Activated CD8-positive, alpha-beta memory T cell treated with anti-CD3 and anti-CD28 coated beads for 36 hours (primary cell): Measurements from ENCODE around the gene RETN. TPM values are rescaled to one million over a fixed set of nuclear protein-coding genes. Genes with fewer than 3 reads are reported as not detected.

Experiments used
- CTCF ChIA-PET: fragments of 350-600 bp; sonication (Branson Sonifier 250); formaldehyde crosslinking; loops from one replicate; lab custom pipeline; 2021; ENCODE audit warnings: antibody characterized with exemption; lab: Charles Lee
- POLR2A ChIA-PET: fragments of 350-600 bp; sonication (Branson Sonifier 250); formaldehyde crosslinking; loops from one replicate; lab custom pipeline; 2021; ENCODE audit warnings: antibody characterized with exemption; lab: Charles Lee
- total RNA-seq, 2 experiments: library from RNA; stranded (reverse); gene quantifications; one replicate each; pipeline ENCODE4 v1.2.3, GENCODE V29; 2021

Gene RETN, protein sequence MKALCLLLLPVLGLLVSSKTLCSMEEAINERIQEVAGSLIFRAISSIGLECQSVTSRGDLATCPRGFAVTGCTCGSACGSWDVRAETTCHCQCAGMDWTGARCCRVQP
- not detected for total RNA-seq

DNA sequence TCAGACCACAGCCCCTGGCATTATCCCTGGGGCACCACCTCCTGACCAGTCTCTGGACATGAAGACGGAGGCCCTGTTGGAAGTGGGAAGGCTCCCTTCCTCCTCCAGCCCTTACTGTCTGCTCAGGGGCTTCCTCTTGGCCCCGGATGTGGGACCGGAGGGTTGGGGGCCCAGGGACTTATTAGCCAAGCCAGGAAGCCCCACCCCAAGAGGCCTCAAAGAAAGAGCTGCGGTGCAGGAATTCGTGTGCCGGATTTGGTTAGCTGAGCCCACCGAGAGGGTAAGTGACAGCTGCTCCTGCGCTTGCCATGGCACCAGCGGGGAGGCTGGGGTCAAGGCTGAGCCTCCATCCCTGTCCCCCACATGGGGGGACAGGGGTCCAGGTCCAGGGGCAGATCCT, at the start of gene RETN:
TSS of gene RETN (plus strand) at position 208 of the 400 bp plus-strand sequence. CDS start 278 bp downstream, outside the sequence.
- ChIA-PET POLR2A (no interaction called here), CTCF (interaction anchor here (0.5 to 1.9 kb wide), 3 partner anchors 9 to 111 kb away, joined by 3 to 6 read pairs (median 5); partner anchors contain the start of gene TRAPPC5)

DNA sequence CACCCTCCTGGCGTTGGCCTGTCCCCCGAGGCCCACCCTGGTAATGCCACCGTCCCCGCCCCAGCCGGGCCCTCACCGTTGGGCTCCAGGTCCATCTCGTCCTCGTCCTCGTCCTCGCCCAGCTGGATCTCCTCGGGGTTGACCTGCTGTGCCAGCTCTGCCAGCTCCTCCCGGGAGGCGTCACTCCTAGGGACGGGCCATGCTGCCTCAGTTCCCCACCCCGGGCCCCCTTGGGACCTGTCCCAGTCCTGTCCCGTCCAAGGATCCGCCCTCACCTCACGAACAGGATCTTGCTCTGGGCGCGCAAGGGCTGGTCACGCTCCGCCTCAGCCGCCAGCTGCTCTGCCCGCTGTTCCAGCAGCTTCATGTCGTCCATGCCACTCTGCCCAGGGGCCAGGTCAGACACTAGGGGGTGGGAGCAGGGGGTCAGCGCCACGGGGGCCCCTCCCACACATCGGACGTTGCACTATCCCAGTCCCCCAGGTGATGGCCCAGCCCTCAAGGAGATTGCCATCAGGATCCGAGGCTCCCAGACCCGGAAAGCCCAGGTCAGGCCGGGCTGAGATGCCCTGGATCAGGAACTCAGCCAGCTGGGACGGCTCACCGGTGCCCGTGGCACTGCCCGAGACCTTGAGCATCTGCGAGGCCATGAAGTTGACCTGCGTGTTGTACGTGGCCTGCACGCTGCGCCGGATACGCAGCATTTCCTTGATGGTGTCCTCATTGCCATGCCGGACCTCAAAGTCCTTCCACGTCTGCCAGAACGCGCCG, 49.0 kb upstream of the RETN start:
- CTCF ChIA-PET = interaction anchor here (1.4 kb wide), 1 partner anchor 10 kb away, joined by 3 read pairs; the partner anchor contains the start of genes PET100 and XAB2
- POLR2A ChIA-PET = no interaction called here

DNA sequence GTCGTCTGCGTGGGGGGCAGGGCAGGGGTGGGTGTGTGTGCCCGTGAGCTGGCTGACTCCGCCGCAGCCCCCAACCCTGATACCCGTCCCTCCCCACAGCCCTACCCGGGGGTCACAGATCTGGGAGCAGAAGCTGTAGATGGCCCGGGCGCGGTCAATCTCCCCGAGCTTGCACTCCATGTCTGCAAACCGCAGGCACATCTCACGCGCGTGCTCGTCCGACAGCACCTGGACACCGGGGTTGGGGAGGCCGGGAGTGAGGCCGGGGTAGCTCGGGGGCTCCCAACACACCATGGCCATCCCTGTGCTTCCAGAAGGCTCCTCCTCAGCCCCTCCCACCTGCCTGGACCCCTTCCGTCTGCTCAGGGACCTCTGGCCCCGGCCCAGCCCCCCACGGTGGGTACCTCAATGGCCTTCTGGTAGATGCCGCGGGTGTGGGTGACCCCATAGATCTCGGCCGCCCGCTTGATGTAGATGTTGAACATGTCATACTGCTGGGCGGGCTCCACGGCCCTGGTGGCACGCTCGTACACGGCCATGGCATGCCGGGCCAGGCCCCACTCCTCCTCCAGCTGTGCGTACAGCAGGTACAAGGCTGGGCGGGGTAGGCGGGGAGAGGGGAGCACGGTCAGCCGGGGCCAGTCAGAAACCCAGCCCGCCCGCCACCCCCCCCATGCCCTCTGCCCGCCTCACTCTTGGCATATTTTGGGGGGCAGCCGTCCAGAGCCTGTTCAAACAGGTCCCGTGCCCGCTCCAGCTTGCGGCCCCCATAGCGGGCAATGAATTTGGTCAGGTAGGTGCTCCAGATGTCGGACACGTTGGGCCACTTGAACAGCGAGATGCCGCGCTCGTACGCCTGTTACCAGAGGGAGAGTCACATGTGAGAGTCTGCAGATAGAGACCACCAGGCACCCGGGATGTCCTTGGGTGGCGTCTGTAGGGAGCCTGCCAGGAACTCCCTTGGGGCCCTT, 48.1 kb upstream of the RETN start:
- POLR2A ChIA-PET = no interaction called here
- CTCF ChIA-PET = interaction anchor here (1.4 kb wide), 1 partner anchor 9 kb away, joined by 3 read pairs; the partner anchor contains the start of genes PET100 and XAB2

DNA sequence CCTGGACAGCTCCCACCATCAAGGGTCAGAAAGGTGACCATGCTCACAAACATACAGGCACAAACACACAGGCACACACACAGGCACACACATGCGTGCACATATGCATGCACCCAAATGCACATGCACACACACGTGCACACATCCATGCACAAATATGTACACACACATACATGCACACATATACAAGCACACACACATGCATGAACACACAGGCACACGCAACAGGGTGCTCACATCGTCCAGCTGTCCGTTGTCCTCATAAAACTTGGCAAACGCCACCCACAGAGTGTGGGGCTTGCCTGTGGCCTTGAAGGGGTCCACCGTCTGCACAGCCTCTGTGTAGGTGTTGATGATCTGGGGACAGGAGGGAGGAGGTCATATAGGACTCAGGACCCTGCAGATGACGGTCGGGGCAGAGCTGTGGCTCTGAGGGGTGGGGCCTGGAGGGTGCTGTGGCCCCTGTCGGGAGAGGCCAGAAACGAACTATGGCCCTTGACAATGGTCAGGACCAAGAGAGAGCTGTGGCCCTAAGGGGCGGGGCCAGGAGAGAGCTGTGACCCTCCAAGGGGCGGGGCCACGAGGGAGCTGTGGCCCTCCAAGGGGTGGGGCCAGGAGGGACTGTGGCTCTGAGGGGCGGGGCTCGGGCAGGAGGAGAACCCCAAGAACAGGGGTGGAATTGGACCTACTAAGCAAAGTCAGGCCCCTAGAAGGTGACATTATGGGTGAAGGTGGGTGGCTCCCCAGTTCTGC, 45.7 kb upstream of the RETN start:
- ChIA-PET CTCF (no interaction called here), POLR2A (no interaction called here)

DNA sequence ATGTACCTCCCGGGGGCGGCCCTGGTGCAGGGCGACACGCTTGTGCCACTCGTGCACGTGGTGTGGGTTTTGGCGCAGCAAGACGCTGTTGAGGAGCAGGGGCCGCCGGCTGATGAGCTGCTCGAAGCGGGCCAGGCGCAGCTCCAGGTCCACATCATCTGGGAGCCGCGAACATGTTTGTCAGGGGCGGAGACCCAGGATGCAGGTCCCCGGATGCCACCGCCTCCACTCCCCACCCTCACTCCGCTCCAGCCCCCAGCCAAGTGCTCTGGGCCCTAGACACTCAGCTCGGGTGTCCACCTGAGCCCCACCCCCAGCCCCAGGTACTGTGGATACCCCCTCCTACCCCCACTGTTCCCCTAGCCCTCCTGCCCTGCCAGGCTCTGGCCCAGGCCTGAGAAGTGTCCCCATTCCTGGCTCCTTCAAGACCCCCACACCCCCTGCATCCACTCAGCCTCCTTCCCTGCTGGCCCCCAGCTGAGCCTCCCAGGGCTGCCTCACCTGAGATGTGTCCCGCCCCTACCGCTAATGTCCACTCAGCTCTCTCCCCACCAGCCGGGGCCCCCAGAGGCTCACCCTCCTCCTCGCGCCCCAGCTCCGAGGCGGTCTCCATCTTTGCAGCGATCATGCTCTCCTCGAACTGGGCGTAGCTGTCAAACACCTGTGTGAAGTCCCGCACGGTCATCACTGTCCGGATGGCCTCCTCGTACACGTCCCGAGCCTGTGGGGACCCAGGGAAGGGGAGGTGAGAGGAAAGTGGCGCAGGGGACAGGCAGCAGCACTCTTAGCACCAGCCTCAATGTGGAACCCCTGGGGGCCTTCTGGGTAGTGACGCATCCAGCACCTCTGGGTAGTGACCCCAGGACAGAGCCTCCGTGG, 44.9 kb upstream of the RETN start:
- ChIA-PET POLR2A (no interaction called here), CTCF (interaction anchor here (1.1 kb wide), 1 partner anchor 176 kb away, joined by 3 read pairs; no protein-coding TSS in a partner anchor)

DNA sequence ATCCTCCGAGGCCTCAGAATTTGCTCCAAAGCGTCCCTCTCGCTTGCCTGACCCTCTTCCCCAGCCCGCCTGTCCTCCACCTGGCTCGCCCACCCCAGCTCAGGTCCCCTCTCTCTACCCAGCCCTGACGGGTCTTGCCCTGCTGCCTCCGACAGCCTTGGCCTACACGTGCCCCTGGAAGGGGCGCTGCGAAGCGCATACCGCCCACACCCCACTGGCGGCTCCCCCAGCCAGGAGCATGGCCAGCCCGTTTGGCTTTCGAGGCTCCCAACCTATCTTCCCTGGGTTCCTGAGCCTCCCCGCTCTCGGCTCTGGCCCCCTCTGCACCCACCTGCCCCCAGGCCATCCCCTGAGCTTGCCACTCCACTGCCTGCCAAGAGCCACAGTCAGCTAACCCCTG, 44.0 kb upstream of the RETN start:
- CTCF ChIA-PET = interaction anchor here (1.1 kb wide), 1 partner anchor 175 kb away, joined by 3 read pairs; no protein-coding TSS in a partner anchor
- POLR2A ChIA-PET = interaction anchor here (0.6 kb wide), 1 partner anchor 310 kb away, joined by 10 read pairs; no protein-coding TSS in a partner anchor

DNA sequence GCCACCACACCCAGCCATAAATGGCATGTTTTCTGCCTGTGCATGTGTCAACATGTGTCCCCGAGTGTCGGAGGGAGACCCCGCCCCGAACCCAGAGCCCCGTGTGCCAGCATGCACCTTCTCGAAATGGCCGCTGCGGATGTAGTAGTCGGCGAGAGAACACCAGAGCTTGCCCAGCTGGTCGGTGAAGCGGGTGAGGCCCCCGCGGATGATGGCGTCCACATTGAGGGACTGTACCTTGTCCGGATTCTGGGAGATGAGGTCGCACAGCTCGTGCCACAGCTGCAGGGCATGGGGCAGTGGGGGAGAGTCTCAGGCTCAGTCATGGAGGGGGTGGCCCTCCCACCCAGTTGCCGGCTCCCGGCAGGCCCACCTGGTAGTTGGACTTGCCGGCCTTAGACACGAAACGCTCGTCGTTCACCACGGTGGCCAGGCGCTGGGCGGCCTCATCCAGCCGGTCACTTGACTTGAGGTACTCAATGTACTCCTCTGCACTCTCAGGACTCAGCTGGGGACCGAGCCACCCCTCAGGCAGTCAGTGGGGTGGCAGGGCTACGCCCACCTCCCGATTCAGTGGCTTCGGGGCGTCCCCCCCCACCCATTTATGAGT, 43.0 kb upstream of the RETN start:
- CTCF ChIA-PET = interaction anchor here (1.2 kb wide), 1 partner anchor 232 kb away, joined by 3 read pairs; no protein-coding TSS in a partner anchor
- POLR2A ChIA-PET = no interaction called here

DNA sequence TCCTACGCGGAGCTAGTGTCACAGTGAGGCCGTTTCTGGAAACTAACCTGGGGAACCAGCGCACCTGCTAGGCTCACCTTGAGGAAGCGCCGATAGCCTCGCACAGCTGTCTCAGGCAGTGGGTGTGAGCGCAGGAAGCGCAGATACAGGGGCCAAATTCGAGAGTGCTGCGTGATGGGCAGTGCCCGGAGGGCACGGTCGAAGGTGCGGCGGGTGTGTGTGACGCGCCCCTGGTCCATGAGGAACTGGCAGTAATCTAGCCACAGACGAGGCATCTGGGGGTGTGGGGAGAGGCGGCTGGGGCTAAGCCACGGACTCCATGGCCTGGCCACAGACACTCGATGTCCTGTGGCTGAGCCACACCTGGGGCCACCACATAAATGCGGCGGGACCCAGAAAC, 41.7 kb upstream of the RETN start:
- ChIA-PET CTCF (interaction anchor here (0.6 kb wide), 2 partner anchors 255 to 633 kb away, joined by 3 read pairs; no protein-coding TSS in a partner anchor), POLR2A (no interaction called here)

DNA sequence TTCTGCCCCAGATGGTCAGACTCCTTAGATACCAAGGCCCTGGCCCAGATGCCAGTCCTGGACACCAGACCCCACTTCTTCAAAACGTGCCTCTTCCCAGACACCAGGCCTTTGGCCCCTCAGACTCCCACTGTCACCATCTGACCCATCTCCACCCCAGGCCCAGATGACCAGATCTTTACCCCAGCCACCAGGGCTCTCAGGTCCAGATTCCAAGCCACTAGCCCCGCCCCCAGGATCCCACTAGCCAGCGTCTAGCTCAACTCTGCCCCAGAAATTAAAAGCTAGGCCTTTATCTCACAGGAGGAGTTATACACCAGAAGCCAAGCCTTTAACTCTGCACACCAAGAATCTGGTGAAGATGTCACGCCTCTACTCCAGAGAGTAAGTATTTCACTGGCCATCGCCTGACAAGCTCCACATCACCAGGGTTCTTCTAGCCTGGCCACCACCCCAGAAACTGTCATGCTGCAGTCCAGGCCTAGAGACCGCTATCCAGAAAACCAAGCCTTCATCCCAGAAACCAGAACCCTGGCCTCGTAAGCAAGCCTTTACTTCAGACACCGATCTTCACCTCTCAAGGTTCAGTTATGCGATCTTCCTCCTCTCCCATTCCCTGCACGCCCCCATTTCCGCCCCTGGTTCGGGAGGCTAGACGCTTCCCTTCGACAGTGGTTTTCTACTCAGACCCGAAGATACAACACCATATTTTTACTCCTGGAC, 40.1 kb upstream of the RETN start:
- CTCF ChIA-PET = interaction anchor here (0.6 to 1.4 kb wide), 3 partner anchors 52 to 236 kb away, joined by 3 to 7 read pairs (median 6); partner anchors contain the start of gene TRAPPC5
- POLR2A ChIA-PET = interaction anchor here (1.0 kb wide), 2 partner anchors 123 to 235 kb away, joined by 4 to 5 read pairs; no protein-coding TSS in a partner anchor

DNA sequence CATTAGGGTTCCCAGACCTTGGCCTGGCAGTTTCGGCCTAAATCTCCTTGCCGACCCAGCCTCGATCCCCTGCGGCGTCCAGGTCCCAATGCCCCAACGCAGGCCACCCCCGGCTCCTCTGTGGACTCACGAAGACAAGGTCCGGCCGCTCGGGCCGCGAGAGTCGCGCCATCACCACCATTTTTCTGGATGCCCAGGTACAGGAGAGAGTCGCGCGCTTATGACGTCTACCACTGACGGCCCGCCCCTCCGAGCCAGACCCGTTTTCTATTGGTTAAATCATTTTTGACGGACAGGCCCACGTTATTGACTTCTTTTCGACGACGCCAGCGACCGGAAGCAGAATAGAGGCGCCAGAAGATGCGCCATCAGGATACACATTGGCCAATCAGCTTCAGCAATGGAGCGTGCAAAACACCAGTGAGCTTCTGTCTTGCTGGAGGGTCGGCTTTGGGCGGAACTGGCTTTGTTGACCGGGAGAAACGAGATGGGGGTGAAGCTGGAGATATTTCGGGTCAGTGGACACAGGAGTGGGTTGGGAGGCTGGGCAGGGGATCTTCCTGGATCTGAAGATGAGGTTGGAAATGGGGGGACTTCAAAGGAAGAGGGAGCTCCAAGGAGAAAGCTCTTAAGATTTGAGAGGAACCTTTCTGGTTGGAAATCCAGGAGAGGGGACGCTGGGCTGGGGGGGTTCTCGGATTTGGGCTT, 39.3 kb upstream of the RETN start, which contains the start of the genes PET100 and XAB2:
TSS of gene PET100 (plus strand) at position 447 of the 708 bp plus-strand sequence. CDS start at position 488, 41 bp downstream.
TSS of gene XAB2 (minus strand) at position 199 of the 708 bp plus-strand sequence. CDS start at position 181, 18 bp downstream.
- POLR2A ChIA-PET = interaction anchor here (0.6 to 1.0 kb wide), 7 partner anchors 24 to 594 kb away, joined by 3 to 6 read pairs (median 4); no protein-coding TSS in a partner anchor
- CTCF ChIA-PET = interaction anchor here (0.6 to 1.4 kb wide), 7 partner anchors 9 to 249 kb away, joined by 3 to 7 read pairs (median 4); partner anchors contain the start of gene TRAPPC5

DNA sequence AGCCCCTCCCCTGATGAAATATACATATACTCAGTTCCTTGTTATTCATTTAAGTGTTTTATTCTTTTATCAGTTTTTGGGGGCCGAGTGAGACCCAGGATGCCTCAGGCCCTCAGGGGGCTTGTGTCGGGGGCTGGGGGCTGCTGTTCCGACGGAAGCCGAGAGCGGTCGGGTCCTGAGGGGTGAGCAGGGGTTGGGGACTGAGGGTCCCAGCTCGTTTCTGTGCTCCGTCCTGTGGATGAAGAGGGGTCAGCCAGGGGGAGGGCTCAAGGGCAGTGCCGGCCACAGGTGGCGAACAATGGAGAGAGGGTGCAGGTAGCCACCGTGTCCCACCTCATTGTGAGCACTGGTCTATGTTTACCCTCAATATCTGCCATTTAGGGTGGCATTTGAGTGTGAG, 37.3 kb upstream of the RETN start:
- CTCF ChIA-PET = interaction anchor here (0.6 to 1.5 kb wide), 2 partner anchors 49 to 63 kb away, joined by 3 read pairs; partner anchors contain the start of gene TRAPPC5
- POLR2A ChIA-PET = no interaction called here

DNA sequence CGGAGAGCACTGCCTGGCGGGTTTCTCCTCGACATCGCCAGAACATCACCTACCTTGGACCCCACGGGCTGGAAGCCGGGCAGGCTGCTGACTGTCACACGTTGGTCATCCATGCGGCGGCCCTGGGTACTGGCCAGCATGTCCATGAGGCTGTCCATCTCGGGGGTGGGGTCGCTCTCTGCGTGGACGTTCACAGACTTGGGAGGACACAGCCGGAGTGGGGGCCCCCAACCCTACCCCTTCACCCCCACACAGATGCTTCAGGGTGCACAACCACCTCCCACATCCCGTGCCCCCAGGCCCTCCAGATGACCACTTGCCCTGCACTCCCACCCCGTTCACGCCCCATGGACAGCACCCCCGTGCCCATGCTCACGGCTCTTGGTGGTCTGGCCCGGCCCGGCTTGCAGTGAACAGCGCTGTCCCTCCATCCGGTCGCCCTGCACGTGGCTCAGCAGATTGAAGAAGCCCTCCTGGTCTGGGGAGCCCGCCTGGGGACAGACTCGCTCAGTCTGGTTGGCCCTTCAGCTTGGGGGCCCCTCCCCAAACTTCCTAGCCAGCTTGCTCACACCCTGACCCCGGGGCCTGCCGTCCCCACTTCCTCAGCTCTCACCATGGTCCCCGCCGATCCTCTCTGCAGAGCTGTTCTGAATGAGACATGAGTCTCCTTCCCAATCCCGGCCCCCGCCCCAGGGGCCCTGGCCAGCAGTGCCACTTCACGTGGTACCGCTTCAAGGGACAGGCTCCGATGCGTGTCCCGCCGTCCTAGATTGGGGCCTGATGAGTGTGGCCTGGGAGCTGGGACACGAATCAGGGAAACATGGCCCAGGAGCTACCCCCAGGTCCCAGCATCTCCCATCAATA, 36.3 kb upstream of the RETN start:
- ChIA-PET POLR2A (no interaction called here), CTCF (no interaction called here)

DNA sequence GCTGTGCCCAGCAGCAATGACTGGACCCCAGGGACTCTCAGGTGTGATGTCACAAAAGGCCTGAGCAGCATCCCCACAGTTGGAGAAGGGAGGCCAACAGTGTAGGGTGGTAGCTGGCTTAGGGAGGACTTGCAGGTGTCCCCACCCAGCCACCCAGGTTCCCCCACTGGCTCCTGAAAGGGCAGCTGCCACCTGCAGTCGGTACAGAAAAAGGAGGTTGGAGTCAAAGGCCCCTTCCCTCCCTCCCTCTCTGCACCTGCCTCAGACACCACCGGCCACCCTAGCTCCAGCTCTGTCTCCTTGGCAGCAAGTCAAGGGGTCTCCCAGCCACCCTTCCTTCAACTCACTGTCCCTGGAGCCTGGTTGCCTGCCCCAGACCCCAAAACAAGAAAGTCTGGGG, 35.2 kb upstream of the RETN start, which contains the start of gene PCP2:
TSS of gene PCP2 (minus strand) at position 22 of the 400 bp plus-strand sequence. CDS start 262 bp downstream, outside the sequence.
- ChIA-PET CTCF (no interaction called here), POLR2A (interaction anchor here (0.5 kb wide), 1 partner anchor 948 kb away, joined by 6 read pairs; no protein-coding TSS in a partner anchor)

DNA sequence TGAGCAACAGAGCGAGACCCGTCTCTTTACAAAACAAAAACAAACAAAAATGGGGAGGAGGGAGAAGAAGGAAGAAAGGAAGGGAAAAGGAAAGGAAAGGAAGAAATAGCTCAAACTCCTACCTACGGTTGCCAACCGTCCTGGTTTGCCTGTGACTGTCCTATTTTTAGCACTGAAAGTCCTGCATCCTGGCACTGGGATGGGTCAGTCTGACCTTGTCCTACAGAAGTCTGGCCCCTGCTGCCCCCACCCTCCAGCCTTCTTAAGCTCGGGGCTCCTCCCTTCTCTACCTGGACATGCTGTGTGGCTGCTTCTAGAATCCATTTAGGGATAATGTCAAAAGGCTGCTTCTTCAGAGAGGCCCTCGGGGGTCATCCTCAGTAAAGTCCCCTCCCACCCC, 33.2 kb upstream of the RETN start:
- ChIA-PET POLR2A (no interaction called here), CTCF (interaction anchor here (1.1 kb wide), 1 partner anchor 15 kb away, joined by 3 read pairs; no protein-coding TSS in a partner anchor)
